DND-41 (cell line): ENCODE data around the gene KNDC1.

Experiments used
- EZH2 ChIP-seq: IDR thresholded peaks from 3 replicates; pipeline ENCODE4 v1.6.1; 2012; ENCODE audit warnings: borderline replicate concordance, low read depth, mild to moderate bottlenecking, moderate library complexity, low read length, inconsistent platforms; ENCODE audit not compliant: severe bottlenecking
- TF ChIP-seq, protein P1 (sequence below): IDR thresholded peaks from 2 replicates; pipeline ENCODE4 v1.5.1; 2012; ENCODE audit warnings: borderline replicate concordance, low read length, moderate library complexity, mild to moderate bottlenecking; ENCODE audit not compliant: poor library complexity, severe bottlenecking; ENCODE audit errors: extremely low read depth

- TF ChIP-seq, protein P1, sequence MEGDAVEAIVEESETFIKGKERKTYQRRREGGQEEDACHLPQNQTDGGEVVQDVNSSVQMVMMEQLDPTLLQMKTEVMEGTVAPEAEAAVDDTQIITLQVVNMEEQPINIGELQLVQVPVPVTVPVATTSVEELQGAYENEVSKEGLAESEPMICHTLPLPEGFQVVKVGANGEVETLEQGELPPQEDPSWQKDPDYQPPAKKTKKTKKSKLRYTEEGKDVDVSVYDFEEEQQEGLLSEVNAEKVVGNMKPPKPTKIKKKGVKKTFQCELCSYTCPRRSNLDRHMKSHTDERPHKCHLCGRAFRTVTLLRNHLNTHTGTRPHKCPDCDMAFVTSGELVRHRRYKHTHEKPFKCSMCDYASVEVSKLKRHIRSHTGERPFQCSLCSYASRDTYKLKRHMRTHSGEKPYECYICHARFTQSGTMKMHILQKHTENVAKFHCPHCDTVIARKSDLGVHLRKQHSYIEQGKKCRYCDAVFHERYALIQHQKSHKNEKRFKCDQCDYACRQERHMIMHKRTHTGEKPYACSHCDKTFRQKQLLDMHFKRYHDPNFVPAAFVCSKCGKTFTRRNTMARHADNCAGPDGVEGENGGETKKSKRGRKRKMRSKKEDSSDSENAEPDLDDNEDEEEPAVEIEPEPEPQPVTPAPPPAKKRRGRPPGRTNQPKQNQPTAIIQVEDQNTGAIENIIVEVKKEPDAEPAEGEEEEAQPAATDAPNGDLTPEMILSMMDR: no peak
- TF ChIP-seq EZH2: no peak
These were observed 5.6 kb upstream of the KNDC1 start for GRCh38 chr10:133154411-133154810.
